ENCODE data around the gene SEC24B.

Gene SEC24B

GRCh38 chr4:109406337-109406931 lies 27.2 kb upstream of the SEC24B start:
- no peaks in the 10 kb centered on the region for H3K27me3 ChIP-seq (ENCODE audit: insufficient read depth, low read length, poor library complexity)
- H2AFZ ChIP-seq (ENCODE audit: low read depth, low read length): no peak overlapping the region
- ATAC-seq (ENCODE audit: insufficient read depth, low read depth) (peak; percentile 89), DNase-seq (peak; percentile 48)
- no peak overlapping the region for H3K27ac ChIP-seq (ENCODE audit: low read length)
- no peaks in the 10 kb centered on the region for H3K9me3 ChIP-seq (ENCODE audit: insufficient read depth, low read length, severe bottlenecking)
- H3K79me2 ChIP-seq (ENCODE audit: insufficient read depth, low read length): no peaks in the 10 kb centered on the region
- no peak overlapping the region for H3K4me2 ChIP-seq (ENCODE audit: insufficient read depth, low read length)
- H3K9ac ChIP-seq (ENCODE audit: low read depth, low read length): no peak overlapping the region
- no peak for TF ChIP-seq EZH2 (IDR thresholded peaks at IDR 0.05; ENCODE audit: borderline replicate concordance, low read depth, low read length, severe bottlenecking)
- TF ChIP-seq CTCF (IDR thresholded peaks at IDR 0.05; ENCODE audit: borderline replicate concordance, extremely low read depth, low read length, poor library complexity, severe bottlenecking): peak; percentile 87
- H4K20me1 ChIP-seq (ENCODE audit: insufficient read depth, low read length): no peaks in the 10 kb centered on the region
- no peak overlapping the region for H3K4me3 ChIP-seq (ENCODE audit: low read depth in 1 of 2, low read length in 2 of 2)
- H3K36me3 ChIP-seq (ENCODE audit: insufficient read depth, low read length): no peaks in the 10 kb centered on the region
- H3K4me1 ChIP-seq (ENCODE audit: insufficient read depth, low read length): no peaks in the 10 kb centered on the region

- Histone ChIP-seq H3K4me2 (ENCODE audit: insufficient read depth, low read length) (no peak overlapping the region), H2AFZ (ENCODE audit: low read depth, low read length) (no peak overlapping the region)
- no peak for TF ChIP-seq CTCF (IDR thresholded peaks at IDR 0.05; ENCODE audit: borderline replicate concordance, extremely low read depth, low read length, poor library complexity, severe bottlenecking)
- TF ChIP-seq EZH2 (IDR thresholded peaks at IDR 0.05; ENCODE audit: borderline replicate concordance, low read depth, low read length, severe bottlenecking): no peak
Measured at GRCh38 chr4:109407027-109407737, 26.4 kb upstream of the SEC24B start.

GRCh38 chr4:109408711-109409110 lies 24.9 kb upstream of the SEC24B start:
- DNase-seq: no peak
- no peak for TF ChIP-seq CTCF (IDR thresholded peaks at IDR 0.05; ENCODE audit: borderline replicate concordance, extremely low read depth, low read length, poor library complexity, severe bottlenecking)
- TF ChIP-seq EZH2 (IDR thresholded peaks at IDR 0.05; ENCODE audit: borderline replicate concordance, low read depth, low read length, severe bottlenecking): no peak
- no peaks in the 10 kb centered on the region for H3K36me3 ChIP-seq (ENCODE audit: insufficient read depth, low read length)

More at GRCh38 chr4:109407027-109407737, 26.4 kb upstream of the SEC24B start:
- no peaks in the 10 kb centered on the region for H3K36me3 ChIP-seq (ENCODE audit: insufficient read depth, low read length)
- H3K4me1 ChIP-seq (ENCODE audit: insufficient read depth, low read length): no peaks in the 10 kb centered on the region
- ATAC-seq (ENCODE audit: insufficient read depth, low read depth) (no peak), DNase-seq (no peak)
- H3K9me3 ChIP-seq (ENCODE audit: insufficient read depth, low read length, severe bottlenecking): no peaks in the 10 kb centered on the region
- no peaks in the 10 kb centered on the region for H4K20me1 ChIP-seq (ENCODE audit: insufficient read depth, low read length)
- no peaks in the 10 kb centered on the region for H3K79me2 ChIP-seq (ENCODE audit: insufficient read depth, low read length)
- H3K9ac ChIP-seq (ENCODE audit: low read depth, low read length): no peak overlapping the region
- H3K27ac ChIP-seq (ENCODE audit: low read length): no peak overlapping the region
- no peak overlapping the region for H3K4me3 ChIP-seq (ENCODE audit: low read depth in 1 of 2, low read length in 2 of 2)
- H3K27me3 ChIP-seq (ENCODE audit: insufficient read depth, low read length, poor library complexity): no peaks in the 10 kb centered on the region

More at GRCh38 chr4:109408711-109409110, 24.9 kb upstream of the SEC24B start:
- Histone ChIP-seq H3K9me3 (ENCODE audit: insufficient read depth, low read length, severe bottlenecking) (no peaks in the 10 kb centered on the region), H3K27me3 (ENCODE audit: insufficient read depth, low read length, poor library complexity) (no peaks in the 10 kb centered on the region), H3K4me1 (ENCODE audit: insufficient read depth, low read length) (no peaks in the 10 kb centered on the region), H3K4me3 (ENCODE audit: low read depth in 1 of 2, low read length in 2 of 2) (no peak overlapping the region), H2AFZ (ENCODE audit: low read depth, low read length) (no peak overlapping the region), H3K27ac (ENCODE audit: low read length) (no peak overlapping the region), H3K9ac (ENCODE audit: low read depth, low read length) (no peak overlapping the region), H3K79me2 (ENCODE audit: insufficient read depth, low read length) (no peaks in the 10 kb centered on the region), H3K4me2 (ENCODE audit: insufficient read depth, low read length) (no peak overlapping the region), H4K20me1 (ENCODE audit: insufficient read depth, low read length) (no peaks in the 10 kb centered on the region)
- no peak for ATAC-seq (ENCODE audit: insufficient read depth, low read depth)

All from DND-41 (cell line).